HEK293 (cell line): ENCODE data around the gene GAD1.

Experiments
- BCL11B ChIP-seq: fragments of 450-650 bp; formaldehyde crosslinking; IDR thresholded peaks from 2 replicates; pipeline ENCODE4 v1.5.1; 2016; ENCODE audit warnings: low read depth, missing biosample characterization, missing genetic modification characterization
- KLF10 ChIP-seq: fragments of 450-650 bp; IDR thresholded peaks from 2 replicates; pipeline ENCODE4 v1.5.1; 2018; ENCODE audit warnings: missing biosample characterization, mild to moderate bottlenecking, missing genetic modification characterization
- KLF7 ChIP-seq: fragments of 450-650 bp; formaldehyde crosslinking; IDR thresholded peaks from 2 replicates; pipeline ENCODE4 v1.5.1; 2016; ENCODE audit warnings: missing biosample characterization, missing genetic modification characterization, borderline replicate concordance
- KLF8 ChIP-seq: fragments of 450-650 bp; formaldehyde crosslinking; IDR thresholded peaks from 2 replicates; pipeline ENCODE4 v1.5.1; 2016; ENCODE audit warnings: missing biosample characterization, missing genetic modification characterization
- RBAK ChIP-seq: fragments of 450-650 bp; formaldehyde crosslinking; IDR thresholded peaks from 2 replicates; pipeline ENCODE4 v1.5.1; 2016; ENCODE audit warnings: missing biosample characterization, missing genetic modification characterization
- SP7 ChIP-seq: fragments of 450-650 bp; formaldehyde crosslinking; IDR thresholded peaks from 2 replicates; pipeline ENCODE4 v1.5.1; 2016; ENCODE audit warnings: missing biosample characterization, missing genetic modification characterization
- ZBTB48 ChIP-seq: fragments of 450-650 bp; formaldehyde crosslinking; IDR thresholded peaks from 2 replicates; pipeline ENCODE4 v1.5.1; 2016; ENCODE audit warnings: missing biosample characterization, missing genetic modification characterization
- ZBTB49 ChIP-seq: fragments of 450-650 bp; formaldehyde crosslinking; IDR thresholded peaks from 2 replicates; pipeline ENCODE4 v1.5.1; 2016; ENCODE audit warnings: missing biosample characterization, missing genetic modification characterization, low read depth
- ZEB2 ChIP-seq: fragments of 450-650 bp; formaldehyde crosslinking; IDR thresholded peaks from 2 replicates; pipeline ENCODE4 v1.5.1; 2016; ENCODE audit warnings: missing biosample characterization, missing genetic modification characterization
- ZFHX2 ChIP-seq: fragments of 450-650 bp; formaldehyde crosslinking; conservative IDR thresholded peaks from 2 replicates; pipeline ENCODE4 v1.5.1; 2016; ENCODE audit warnings: missing biosample characterization, missing genetic modification characterization
- ZNF10 ChIP-seq: fragments of 450-650 bp; formaldehyde crosslinking; IDR thresholded peaks from 2 replicates; pipeline ENCODE4 v1.5.1; 2017; ENCODE audit warnings: missing biosample characterization, missing genetic modification characterization
- ZNF114 ChIP-seq: fragments of 450-650 bp; formaldehyde crosslinking; IDR thresholded peaks from 2 replicates; pipeline ENCODE4 v1.5.0; 2017; ENCODE audit warnings: missing biosample characterization, missing genetic modification characterization
- ZNF169 ChIP-seq: fragments of 450-650 bp; formaldehyde crosslinking; IDR thresholded peaks from 2 replicates; pipeline ENCODE4 v1.5.1; 2016; ENCODE audit warnings: missing biosample characterization, missing genetic modification characterization
- ZNF184 ChIP-seq: fragments of 450-650 bp; IDR thresholded peaks from 2 replicates; pipeline ENCODE4 v1.5.1; 2018; ENCODE audit warnings: missing biosample characterization, mild to moderate bottlenecking, missing genetic modification characterization
- ZNF221 ChIP-seq: fragments of 450-650 bp; formaldehyde crosslinking; IDR thresholded peaks from 2 replicates; pipeline ENCODE4 v1.5.1; 2017; ENCODE audit warnings: missing biosample characterization, missing genetic modification characterization, borderline replicate concordance
- ZNF324 ChIP-seq: fragments of 450-650 bp; formaldehyde crosslinking; IDR thresholded peaks from 2 replicates; pipeline ENCODE4 v1.5.1; 2016; ENCODE audit warnings: missing biosample characterization, missing genetic modification characterization
- ZNF341 ChIP-seq: fragments of 450-650 bp; formaldehyde crosslinking; IDR thresholded peaks from 2 replicates; pipeline ENCODE4; 2016; ENCODE audit warnings: low read depth, missing biosample characterization, missing genetic modification characterization
- ZNF354C ChIP-seq: fragments of 450-650 bp; formaldehyde crosslinking; IDR thresholded peaks from 2 replicates; pipeline ENCODE4 v1.5.1; 2016; ENCODE audit warnings: missing biosample characterization, missing genetic modification characterization, low read depth, borderline replicate concordance
- ZNF366 ChIP-seq: fragments of 450-650 bp; formaldehyde crosslinking; conservative IDR thresholded peaks from 2 replicates; pipeline ENCODE4 v1.5.1; 2016; ENCODE audit warnings: missing biosample characterization, missing genetic modification characterization
- ZNF394 ChIP-seq: fragments of 450-650 bp; formaldehyde crosslinking; IDR thresholded peaks from 2 replicates; pipeline ENCODE4 v1.5.1; 2016; ENCODE audit warnings: missing biosample characterization, missing genetic modification characterization, mild to moderate bottlenecking, moderate library complexity, borderline replicate concordance
- ZNF398 ChIP-seq: fragments of 450-650 bp; formaldehyde crosslinking; IDR thresholded peaks from 2 replicates; pipeline ENCODE4 v1.5.1; 2017; ENCODE audit warnings: missing biosample characterization, missing genetic modification characterization
- ZNF449 ChIP-seq: fragments of 450-650 bp; formaldehyde crosslinking; IDR thresholded peaks from 2 replicates; pipeline ENCODE4 v1.5.1; 2017; ENCODE audit warnings: missing biosample characterization, mild to moderate bottlenecking, missing genetic modification characterization, moderate library complexity
- ZNF555 ChIP-seq: fragments of 450-650 bp; formaldehyde crosslinking; conservative IDR thresholded peaks from 2 replicates; pipeline ENCODE4 v1.5.1; 2017; ENCODE audit warnings: missing biosample characterization, mild to moderate bottlenecking, missing genetic modification characterization, inconsistent platforms
- ZNF571 ChIP-seq: fragments of 450-650 bp; formaldehyde crosslinking; IDR thresholded peaks from 2 replicates; pipeline ENCODE4 v1.5.0; 2017; ENCODE audit warnings: missing biosample characterization, missing genetic modification characterization
- ZNF580 ChIP-seq: fragments of 450-650 bp; formaldehyde crosslinking; IDR thresholded peaks from 2 replicates; pipeline ENCODE4 v1.5.1; 2016; ENCODE audit warnings: missing biosample characterization, missing genetic modification characterization
- ZNF623 ChIP-seq: fragments of 450-650 bp; formaldehyde crosslinking; IDR thresholded peaks from 2 replicates; pipeline ENCODE4 v1.5.1; 2016; ENCODE audit warnings: missing biosample characterization, missing genetic modification characterization
- ZNF626 ChIP-seq: fragments of 450-650 bp; sonication (Bioruptor Pico); formaldehyde crosslinking; IDR thresholded peaks from 2 replicates; pipeline ENCODE4 v1.5.1; 2018; ENCODE audit warnings: missing biosample characterization, missing genetic modification characterization, inconsistent platforms
- ZNF639 ChIP-seq: fragments of 450-650 bp; formaldehyde crosslinking; IDR thresholded peaks from 2 replicates; pipeline ENCODE4 v1.5.1; 2016; ENCODE audit warnings: missing biosample characterization, missing genetic modification characterization
- ZNF660 ChIP-seq: fragments of 450-650 bp; IDR thresholded peaks from 2 replicates; pipeline ENCODE4 v1.5.1; 2018; ENCODE audit warnings: missing biosample characterization, mild to moderate bottlenecking, missing genetic modification characterization
- ZNF677 ChIP-seq: fragments of 450-650 bp; IDR thresholded peaks from 2 replicates; pipeline ENCODE4 v1.5.0; 2018; ENCODE audit warnings: missing biosample characterization, mild to moderate bottlenecking, missing genetic modification characterization, moderate library complexity
- ZNF76 ChIP-seq: fragments of 450-650 bp; formaldehyde crosslinking; IDR thresholded peaks from 2 replicates; pipeline ENCODE4; 2016; ENCODE audit warnings: low read depth, missing biosample characterization, missing genetic modification characterization, borderline replicate concordance
- ZNF830 ChIP-seq: fragments of 450-650 bp; IDR thresholded peaks from 2 replicates; pipeline ENCODE4 v1.5.0; 2018; ENCODE audit warnings: missing biosample characterization, missing genetic modification characterization, low read depth, mild to moderate bottlenecking, moderate library complexity
- ZSCAN16 ChIP-seq: fragments of 450-650 bp; formaldehyde crosslinking; IDR thresholded peaks from 2 replicates; pipeline ENCODE4 v1.5.1; 2016; ENCODE audit warnings: missing biosample characterization, missing genetic modification characterization

GAD1 gene

GRCh38 chr2:170816504-170817092 lies at the start of gene GAD1 (continued):
- TF ChIP-seq ZNF324 (tag by site-specific recombination), result no peak
- TF ChIP-seq ZNF571 (tag by site-specific recombination), result no peak
- TF ChIP-seq ZNF626 (tag by site-specific recombination), result no peak
- TF ChIP-seq ZNF677 (tag by site-specific recombination), result no peak
- TF ChIP-seq ZNF354C (tag by site-specific recombination), result no peak
- no peak for TF ChIP-seq ZNF830 (tag by site-specific recombination)
- TF ChIP-seq ZSCAN16 (tag by site-specific recombination), result no peak
- TF ChIP-seq ZNF10 (tag by site-specific recombination), result no peak
- TF ChIP-seq KLF7 (tag by site-specific recombination), result no peak
- no peak for TF ChIP-seq ZNF221
- TF ChIP-seq ZEB2, result 0 out of 2 replicates have a peak, but pooled peaks have one; percentile 37
- no peak for TF ChIP-seq ZNF184
- TF ChIP-seq KLF10 (tag by site-specific recombination), result no peak
- TF ChIP-seq ZBTB49 (tag by site-specific recombination), result no peak
- peak; percentile 70 for TF ChIP-seq ZNF366 (tag by site-specific recombination)
- TF ChIP-seq ZNF114 (tag by site-specific recombination), result no peak
- TF ChIP-seq ZNF623 (tag by site-specific recombination), result no peak
- TF ChIP-seq ZNF394, result peak; percentile 63; the same call in 1 of the 2 replicates
- no peak for TF ChIP-seq ZBTB48
- peak; percentile 34; the same call in 1 of the 2 replicates for TF ChIP-seq ZNF398 (tag by site-specific recombination)
- no peak for TF ChIP-seq RBAK
- no peak for TF ChIP-seq ZNF639 (tag by site-specific recombination)
- no peak for TF ChIP-seq ZNF76 (tag by site-specific recombination)
- TF ChIP-seq ZFHX2 (tag by site-specific recombination), result peak; percentile 65
- TF ChIP-seq KLF8 (tag by site-specific recombination), result no peak
- no peak for TF ChIP-seq ZNF555 (tag by site-specific recombination)
- peak; percentile 42 for TF ChIP-seq SP7
- TF ChIP-seq ZNF169 (tag by site-specific recombination), result no peak
- no peak for TF ChIP-seq ZNF580
- peak; percentile 93 for TF ChIP-seq ZNF341 (tag by site-specific recombination)
- TF ChIP-seq ZNF449 (tag by site-specific recombination), result peak; percentile 72
- TF ChIP-seq ZNF660 (tag by site-specific recombination), result peak; percentile 23; the same call in 1 of the 2 replicates
- no peak for TF ChIP-seq BCL11B
